ENCODE results near the gene CHTOP. TPM values are rescaled to one million over a fixed set of nuclear protein-coding genes. Genes with fewer than 3 reads are reported as not detected.
"Not testable (repeated sequence)": the region's sequence is repeated elsewhere in the genome, so short reads cannot be mapped to it uniquely, and the experiment has no call there.

CHTOP gene
- polyA plus RNA-seq = 10 to 100 TPM; 35.6 to 43.7 (median 40.3) TPM

- 1 to 2% (median 2%) methylated on average over 65 of the region's 65 CpGs for WGBS, 3 donors
- peak within 1 kb of the TSS; percentile 63 for H3K27ac ChIP-seq (ENCODE audit: low read depth, low read length)
Observed at GRCh38 chr1:153633754-153634665, at the start of gene CHTOP. Gene CHTOP (plus strand): TSS chr1:153634066. CDS start chr1:153636589, 2,523 bp downstream.

- 54 to 96% (median 57%) methylated on average over 1 of the region's 1 CpG for WGBS, 3 donors
- H3K27ac ChIP-seq (ENCODE audit: low read depth, low read length) = no peak overlapping the region
Observed at GRCh38 chr1:153585006-153585405, 48.9 kb upstream of the CHTOP start.

- no peak overlapping the region for H3K27ac ChIP-seq (ENCODE audit: low read depth, low read length)
- 56 to 71% (median 58%) methylated on average over 1 of the region's 1 CpG for WGBS, 3 donors
Observed at GRCh38 chr1:153586347-153586746, 47.5 kb upstream of the CHTOP start.

GRCh38 chr1:153587314-153587713, 46.6 kb upstream of the CHTOP start:
- whole genome bisulfite sequencing, 3 donors = 48 to 61% (median 59%) methylated on average over 5 of the region's 5 CpGs

GRCh38 chr1:153588033-153588432, 45.8 kb upstream of the CHTOP start:
- WGBS, 3 donors = 92 to 94% (median 92%) methylated on average over 10 of the region's 10 CpGs
- not testable (repeated sequence) for H3K27ac ChIP-seq (ENCODE audit: low read depth, low read length)

More at GRCh38 chr1:153587314-153587713, 46.6 kb upstream of the CHTOP start:
- no peak overlapping the region for H3K27ac ChIP-seq (ENCODE audit: low read depth, low read length)

GRCh38 chr1:153588482-153588881, 45.4 kb upstream of the CHTOP start:
- no peak overlapping the region for H3K27ac ChIP-seq (ENCODE audit: low read depth, low read length)
- 69 to 81% (median 78%) methylated on average over 2 of the region's 2 CpGs for WGBS, 3 donors

GRCh38 chr1:153592748-153593147, 41.1 kb upstream of the CHTOP start:
- no peak overlapping the region for H3K27ac ChIP-seq (ENCODE audit: low read depth, low read length)
- WGBS, 3 donors = 51 to 59% (median 53%) methylated on average over 4 of the region's 4 CpGs

- H3K27ac ChIP-seq (ENCODE audit: low read depth, low read length) = no peak overlapping the region
- 92 to 94% (median 92%) methylated on average over 6 of the region's 6 CpGs for WGBS, 3 donors
Observed at GRCh38 chr1:153597206-153597605, 36.7 kb upstream of the CHTOP start.

GRCh38 chr1:153598309-153599172, 35.3 kb upstream of the CHTOP start:
- 58 to 85% (median 62%) methylated on average over 7 of the region's 7 CpGs for WGBS, 3 donors
- no peak overlapping the region for H3K27ac ChIP-seq (ENCODE audit: low read depth, low read length)

- 85 to 88% (median 87%) methylated on average over 7 of the region's 7 CpGs for WGBS, 3 donors
- H3K27ac ChIP-seq (ENCODE audit: low read depth, low read length) = no peak overlapping the region
Observed at GRCh38 chr1:153599847-153600246, 34.0 kb upstream of the CHTOP start.

- H3K27ac ChIP-seq (ENCODE audit: low read depth, low read length) = no peak overlapping the region
- WGBS, 3 donors = 93 to 95% (median 95%) methylated on average over 6 of the region's 6 CpGs
Observed at GRCh38 chr1:153602749-153603148, 31.1 kb upstream of the CHTOP start.

GRCh38 chr1:153606194-153606593, 27.7 kb upstream of the CHTOP start:
- WGBS, 3 donors = 86 to 92% (median 88%) methylated on average over 10 to 11 of the region's 11 CpGs
- H3K27ac ChIP-seq (ENCODE audit: low read depth, low read length) = no peak overlapping the region

- no peak overlapping the region for H3K27ac ChIP-seq (ENCODE audit: low read depth, low read length)
- WGBS, 3 donors = 89 to 93% (median 92%) methylated on average over 8 of the region's 8 CpGs
Observed at GRCh38 chr1:153607381-153607780, 26.5 kb upstream of the CHTOP start.

- 63 to 77% (median 65%) methylated on average over 7 of the region's 7 CpGs for WGBS, 3 donors
- peak overlapping the region; percentile 76 for H3K27ac ChIP-seq (ENCODE audit: low read depth, low read length)
Observed at GRCh38 chr1:153608089-153608682, 25.7 kb upstream of the CHTOP start.

GRCh38 chr1:153608742-153609584, 24.9 kb upstream of the CHTOP start:
- H3K27ac ChIP-seq (ENCODE audit: low read depth, low read length) = peak overlapping the region; percentile 86
- 50 to 69% (median 50%) methylated on average over 18 to 19 of the region's 19 CpGs for WGBS, 3 donors

GRCh38 chr1:153609585-153609907, 24.3 kb upstream of the CHTOP start:
- H3K27ac ChIP-seq (ENCODE audit: low read depth, low read length) = peak overlapping the region; percentile 86
- whole genome bisulfite sequencing, 3 donors = 50 to 69% (median 63%) methylated on average over 6 of the region's 6 CpGs

- 58 to 61% (median 59%) methylated on average over 4 of the region's 4 CpGs for WGBS, 3 donors
- peak overlapping the region; percentile 29 for H3K27ac ChIP-seq (ENCODE audit: low read depth, low read length)
Observed at GRCh38 chr1:153610334-153610733, 23.5 kb upstream of the CHTOP start.

GRCh38 chr1:153610811-153611301, 23.0 kb upstream of the CHTOP start:
- H3K27ac ChIP-seq (ENCODE audit: low read depth, low read length) = peak overlapping the region; percentile 29

More at GRCh38 chr1:153610811-153611301, 23.0 kb upstream of the CHTOP start:
- 80 to 86% (median 81%) methylated on average over 7 of the region's 7 CpGs for WGBS, 3 donors

Data from adipose tissue (tissue), 3 donors.